HG03521 (cell line): ENCODE results near the gene ANG.
A peak's percentile ranks its signal among the peaks of the same experiment; 100 is the strongest.

Source experiments
- ATAC-seq: cut with Tn5 transposase; IDR thresholded peaks from one replicate; pipeline ENCODE4 v1.9.1; 2021; ENCODE audit warnings: mild to moderate bottlenecking, moderate library complexity; ENCODE audit not compliant: unreplicated experiment

The ANG gene

DNA sequence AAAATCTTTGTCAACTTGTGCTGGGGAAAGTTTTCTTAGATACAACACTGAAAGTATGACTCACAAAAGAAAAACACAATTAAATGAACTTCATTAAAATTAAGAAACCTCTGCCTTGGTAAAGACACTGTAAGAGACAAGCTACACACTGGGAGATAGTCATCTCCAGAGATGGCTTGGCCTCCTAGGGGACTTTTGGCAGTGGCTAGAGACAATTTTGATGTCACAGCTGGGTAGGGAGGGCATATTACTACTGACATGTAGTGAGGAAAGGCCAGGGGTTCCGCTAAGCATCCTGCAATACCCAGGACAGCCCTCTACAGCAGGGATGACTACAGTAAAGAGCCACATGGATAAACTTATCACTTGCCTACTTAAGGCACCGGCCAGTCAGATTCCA lies 12.9 kb upstream of the ANG start:
- no peak for ATAC-seq

DNA sequence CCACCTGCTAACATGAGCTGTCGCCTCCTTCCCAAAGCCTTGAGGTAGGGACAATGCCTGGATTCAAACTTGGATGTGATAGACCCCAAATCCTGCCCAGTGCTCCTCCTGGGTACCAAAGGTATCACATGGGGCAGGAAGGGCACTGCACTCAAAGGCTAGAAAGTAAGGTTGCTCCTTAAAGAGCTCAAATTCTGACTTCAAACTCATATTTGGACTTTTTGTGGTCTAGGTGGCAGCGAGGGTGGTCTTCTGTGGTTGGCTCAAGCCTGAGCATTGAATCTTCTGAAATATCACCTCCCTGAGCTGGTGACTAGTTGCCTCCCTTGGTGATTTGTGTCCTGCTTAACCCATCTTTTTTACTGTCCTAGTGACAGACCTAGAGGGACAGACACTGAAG lies 12.5 kb upstream of the ANG start:
- ATAC-seq = no peak

GRCh38 chr14:20679907-20680306 lies 8.7 kb upstream of the ANG start:
- no peak for ATAC-seq

GRCh38 chr14:20680363-20680762 lies 8.2 kb upstream of the ANG start:
- ATAC-seq = no peak

DNA sequence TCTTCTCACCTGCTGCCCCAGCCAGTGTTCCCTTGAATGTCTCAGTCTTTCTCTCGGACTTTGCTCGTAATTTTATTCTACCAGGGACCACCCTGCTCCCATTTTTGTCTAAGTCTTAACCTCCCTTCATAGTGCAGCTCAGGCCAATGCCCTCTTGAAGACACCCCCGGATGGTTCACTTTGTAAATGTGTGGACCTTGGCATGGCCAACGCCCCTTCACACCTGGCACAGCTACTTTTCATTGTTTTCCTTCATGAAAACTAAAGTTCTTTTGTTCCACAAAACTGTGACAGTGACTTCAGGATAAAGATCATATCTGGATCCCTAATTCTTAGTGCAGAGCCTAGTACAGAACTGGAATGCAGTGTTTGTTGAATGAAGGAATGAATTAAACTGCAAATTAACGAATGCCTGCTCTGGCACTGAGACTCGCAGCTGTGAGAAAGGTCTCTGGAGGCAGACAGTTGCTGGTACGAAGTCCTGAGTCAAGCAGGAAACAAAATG lies 7.7 kb upstream of the ANG start:
- ATAC-seq = no peak

DNA sequence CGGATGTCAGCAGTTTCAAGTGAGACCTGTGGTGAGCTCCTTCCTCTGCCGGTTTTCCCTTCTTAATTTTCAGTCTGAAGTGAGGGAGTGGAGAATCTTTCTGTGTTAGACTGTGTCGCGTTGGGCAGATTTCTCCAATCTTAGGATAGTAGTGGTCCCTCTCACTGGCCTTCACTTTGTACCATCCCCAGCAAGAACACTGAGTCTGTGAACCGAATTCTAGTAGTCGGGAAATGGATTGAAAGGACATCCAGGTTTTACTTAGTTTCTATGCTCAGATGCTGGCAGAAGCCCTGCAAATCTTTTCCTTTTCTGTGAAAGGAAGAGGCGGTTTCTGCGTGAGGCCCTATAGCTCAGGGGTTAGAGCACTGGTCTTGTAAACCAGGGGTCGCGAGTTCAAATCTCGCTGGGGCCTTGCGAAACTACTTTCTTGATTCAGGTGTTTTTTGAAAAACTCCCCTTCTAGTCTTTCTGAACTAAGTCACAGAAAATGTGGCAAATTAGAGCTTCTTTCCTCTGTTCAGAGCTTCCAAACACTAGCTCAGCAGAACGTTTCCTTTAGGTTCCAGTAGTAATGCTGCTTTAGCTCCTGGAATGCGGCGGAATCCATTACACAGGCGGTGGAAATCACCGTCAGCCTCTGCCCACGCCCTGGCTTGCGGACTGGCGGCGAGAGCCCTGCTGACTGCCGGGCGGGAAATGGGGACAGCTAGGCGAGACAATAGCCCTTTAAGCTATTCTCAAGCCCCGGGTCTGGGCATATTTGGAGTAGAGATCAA lies 7.0 kb upstream of the ANG start:
- ATAC-seq = no peak

GRCh38 chr14:20682127-20682434 lies 6.5 kb upstream of the ANG start:
- no peak for ATAC-seq

GRCh38 chr14:20682435-20683124 lies 6.0 kb upstream of the ANG start:
- peak; percentile 37 for ATAC-seq

GRCh38 chr14:20683125-20683890 lies 5.3 kb upstream of the ANG start:
- ATAC-seq = peak; percentile 28

GRCh38 chr14:20683891-20684661 lies 4.5 kb upstream of the ANG start, which contains the start of gene RNASE4:
RNASE4 (plus strand) TSS chr14:20684560; CDS start chr14:20699372, 14,812 bp downstream.
- ATAC-seq = no peak

DNA sequence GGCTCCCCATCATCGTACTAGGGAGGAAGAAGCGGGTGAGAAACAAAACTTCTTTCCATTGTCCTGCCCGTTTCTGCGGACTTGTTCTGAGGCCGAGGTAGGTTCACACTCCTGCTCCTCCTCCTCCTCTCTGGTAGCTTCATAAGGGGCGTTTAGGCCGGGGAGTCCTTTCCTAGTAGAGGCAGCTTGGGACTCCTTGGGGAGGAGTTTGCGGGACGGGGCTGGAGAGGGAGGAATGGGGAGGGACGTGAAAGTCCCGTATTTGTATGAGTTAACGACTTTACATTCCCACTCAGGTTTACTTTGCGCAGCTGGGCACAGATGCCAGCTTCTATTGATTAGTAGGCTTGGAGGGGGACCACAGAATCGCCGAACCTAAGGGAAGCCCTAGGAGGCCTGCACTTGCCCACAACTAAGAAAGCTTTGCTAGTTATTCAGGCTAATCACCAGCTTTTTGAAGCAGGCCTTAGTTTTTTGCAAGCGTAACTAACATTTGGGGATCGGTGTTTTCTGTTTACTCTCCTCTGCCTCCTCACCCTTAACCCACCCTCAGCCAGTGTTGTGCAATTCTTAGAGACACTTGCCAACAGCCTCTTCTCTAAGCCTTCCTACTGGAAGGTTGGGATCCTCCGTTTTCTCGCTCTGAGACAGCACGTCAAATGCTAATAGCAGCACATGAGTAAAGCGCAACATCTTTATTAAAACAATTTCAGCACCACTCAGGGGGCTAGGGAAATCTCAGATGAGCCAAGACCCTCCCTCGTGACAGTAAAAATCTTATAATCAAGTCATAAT lies 3.7 kb upstream of the ANG start:
- no peak for ATAC-seq

DNA sequence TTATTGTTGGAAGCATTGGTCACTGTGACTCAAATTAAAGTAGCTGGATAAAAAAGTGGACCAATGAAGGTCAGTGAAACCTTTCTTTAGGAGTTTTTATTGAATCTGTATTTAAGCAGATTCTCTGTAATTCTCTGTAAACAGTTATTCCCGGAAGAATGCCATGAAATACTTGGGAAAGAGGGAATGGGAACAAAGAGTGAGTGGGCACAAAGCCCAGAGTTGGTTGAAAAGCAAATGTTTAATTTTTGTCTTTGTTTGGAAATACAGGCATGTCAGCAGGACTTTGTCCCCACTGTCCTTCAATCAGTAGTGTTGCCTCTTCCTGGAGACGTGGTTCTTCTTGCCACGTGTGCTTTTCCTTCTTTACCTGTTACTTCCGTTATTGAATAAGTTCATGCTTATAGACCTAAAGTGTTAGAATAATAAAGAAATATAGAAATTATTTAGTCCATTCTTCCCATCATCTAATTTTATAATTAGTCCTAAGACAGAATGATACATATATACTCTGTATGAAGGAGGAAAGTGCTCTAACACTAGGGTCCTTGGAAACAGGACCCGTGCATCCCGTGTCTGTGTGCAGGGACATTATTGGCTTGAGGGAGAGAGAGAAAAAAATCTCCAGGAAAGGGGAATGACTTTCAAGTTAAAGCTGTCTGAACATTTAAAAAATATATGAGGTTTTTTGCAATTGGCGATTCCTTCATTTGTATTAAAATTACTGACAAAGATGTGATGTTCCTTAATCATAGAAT lies 2.0 kb upstream of the ANG start:
- no peak for ATAC-seq

DNA sequence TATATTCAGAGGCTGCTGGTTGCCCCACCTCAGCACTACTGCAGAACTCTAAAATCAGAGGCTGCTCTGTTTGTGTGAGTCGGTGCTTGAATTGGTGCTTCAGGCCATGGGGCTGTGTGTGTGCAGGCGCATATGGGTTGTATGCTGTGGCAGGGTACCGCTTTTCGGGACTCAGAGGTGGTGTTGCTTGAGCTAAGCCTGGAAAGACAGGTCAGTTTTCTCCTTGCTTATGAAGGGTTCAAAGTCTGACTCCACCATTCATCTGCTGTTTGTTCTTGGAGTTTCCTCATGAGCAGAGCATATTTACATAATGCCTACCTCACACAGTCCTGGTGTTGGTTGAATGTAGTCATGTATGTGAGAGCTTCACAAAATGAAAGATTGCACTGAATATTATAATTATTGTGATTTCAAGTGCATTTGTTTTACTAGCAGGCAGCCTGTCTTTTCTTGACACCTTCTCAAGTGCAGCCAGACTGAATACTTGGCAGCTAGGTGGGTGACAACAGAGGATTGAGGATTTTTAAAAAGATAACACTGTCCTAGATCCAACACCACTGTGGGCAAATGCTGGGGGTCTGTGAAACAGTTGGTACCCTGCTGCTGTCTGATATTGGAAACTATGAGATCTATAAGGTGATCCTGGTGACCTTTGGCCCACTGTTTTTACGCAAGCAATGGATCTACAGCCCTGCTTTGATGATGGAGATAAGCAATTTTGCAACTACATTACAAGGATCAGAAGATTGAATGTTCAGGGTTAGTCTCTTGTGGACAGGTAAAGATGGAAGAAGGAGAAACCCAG lies 1.0 kb upstream of the ANG start:
- no peak for ATAC-seq

DNA sequence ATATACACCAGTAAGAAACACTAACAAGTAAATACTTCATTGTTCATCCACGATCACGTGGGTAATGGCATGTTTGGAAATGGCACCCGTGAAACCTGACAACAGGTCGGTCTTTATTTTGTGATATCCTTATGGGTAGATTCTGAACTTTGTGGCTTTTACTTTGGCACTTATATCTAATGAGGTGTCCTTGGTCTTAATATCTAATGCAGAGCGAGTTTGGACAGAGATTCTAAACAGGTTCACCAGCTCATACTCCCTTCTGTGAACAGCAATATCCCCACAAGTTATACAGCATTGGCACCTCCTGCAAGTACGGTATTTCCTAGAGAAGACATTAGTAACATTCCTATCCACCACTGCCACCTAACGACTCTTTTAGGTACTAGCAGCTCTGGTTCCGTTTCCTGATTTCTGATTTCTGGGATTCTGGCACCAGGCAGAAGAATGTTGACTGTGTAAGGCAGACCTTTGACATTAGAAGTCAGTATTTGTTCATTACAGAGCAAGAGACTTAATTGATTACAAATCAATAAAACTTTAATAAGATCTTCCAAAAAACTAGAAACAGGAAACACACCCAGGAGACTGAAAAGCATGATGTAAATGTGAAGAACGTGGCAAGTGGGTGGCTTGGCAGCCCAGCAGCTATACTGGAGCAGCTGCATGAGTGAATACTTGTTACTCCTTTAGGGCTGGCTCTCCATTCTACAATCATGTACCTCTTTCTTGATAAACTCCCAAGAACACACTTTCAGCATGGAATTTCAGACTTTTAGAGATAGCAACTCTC lies 2.5 kb downstream of the ANG start:
- no peak for ATAC-seq

GRCh38 chr14:20692116-20692751 lies 3.7 kb downstream of the ANG start:
- no peak for ATAC-seq

DNA sequence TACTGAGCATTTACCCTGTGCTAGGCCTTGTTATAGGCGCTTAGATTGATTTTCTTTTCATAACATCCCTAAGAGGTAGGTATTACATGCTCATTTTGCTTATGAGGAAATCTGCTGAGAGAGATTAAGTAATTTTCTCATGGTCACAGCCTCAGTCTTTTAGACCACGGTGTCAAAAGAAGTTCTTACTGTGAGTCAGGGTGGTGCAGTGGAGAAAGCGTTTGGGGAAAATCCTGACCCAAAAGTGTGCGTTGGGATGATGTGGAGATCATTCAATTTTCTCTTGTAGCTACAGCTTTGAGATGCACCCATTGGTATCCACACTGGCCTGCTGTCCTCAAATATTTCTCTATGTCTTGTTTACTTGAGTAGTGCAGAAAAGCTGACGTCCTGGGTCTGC lies 8.2 kb downstream of the ANG start:
- ATAC-seq = no peak

GRCh38 chr14:20697273-20698017 lies 8.9 kb downstream of the ANG start:
- no peak for ATAC-seq
